ENCODE data around the gene BTBD7. TPM values are rescaled to one million over a fixed set of nuclear protein-coding genes. Genes with fewer than 3 reads are reported as not detected.

Gene BTBD7
- total and polyA plus RNA-seq, 2 experiments from 2014 or later = 24.4 to 32.8 TPM

- peaks cover 7% of the 10 kb centered on the region; the same call in 2 of the 3 replicates for H3K36me3 Mint-ChIP-seq (ENCODE audit: low read depth)
- no peak overlapping the region for H3K27ac Mint-ChIP-seq
- ATAC-seq = no peak
- no peaks in the 10 kb centered on the region for H3K9me3 Mint-ChIP-seq
- 0 out of 2 replicates have a peak, but pooled peaks cover 12% of the 10 kb centered on the region for H3K79me2 ChIP-seq (replicated peaks; ENCODE audit: insufficient read depth)
- no peak overlapping the region for H3K4me2 ChIP-seq
- no peak overlapping the region for H2AFZ ChIP-seq
- H3K27me3 ChIP-seq (ENCODE audit: insufficient read depth) = no peaks in the 10 kb centered on the region
- no peaks in the 10 kb centered on the region for H3F3A ChIP-seq (replicated peaks; ENCODE audit: low read depth)
- no peak for DNase-seq (ENCODE audit: low spot score)
- H3K27me3 Mint-ChIP-seq (ENCODE audit: insufficient read depth, low read depth, poor library complexity) = no peaks in the 10 kb centered on the region
- H3K4me1 ChIP-seq (ENCODE audit: insufficient read depth) = no peaks in the 10 kb centered on the region
- no peak overlapping the region for H3K27ac ChIP-seq (ENCODE audit: low read depth)
- no peaks in the 10 kb centered on the region for H3K9me2 ChIP-seq (ENCODE audit: insufficient read depth)
- TF ChIP-seq EZH2phosphoT487 (IDR thresholded peaks at IDR 0.05; ENCODE audit: unreplicated experiment) (no peak), POLR2AphosphoS5 (IDR thresholded peaks at IDR 0.05; ENCODE audit: low read depth) (no peak), ZNF114 (CRISPR knock-in tag; IDR thresholded peaks at IDR 0.05) (no peak), EZH2 (IDR thresholded peaks at IDR 0.05; ENCODE audit: low read depth, unreplicated experiment) (no peak)
- peaks cover 7% of the 10 kb centered on the region; the same call in 1 of the 2 replicates for H3K36me3 ChIP-seq (ENCODE audit: insufficient read depth)
- peaks cover 5% of the 10 kb centered on the region for H4K20me1 ChIP-seq (replicated peaks; ENCODE audit: insufficient read depth)
- no peak overlapping the region for H3K4me3 ChIP-seq
- no peak overlapping the region for H3K4me3 Mint-ChIP-seq
- H3K4me1 Mint-ChIP-seq = peaks cover 5% of the 10 kb centered on the region
Measured at GRCh38 chr14:93262446-93262845, 70.4 kb downstream of the BTBD7 start.

GRCh38 chr14:93249128-93249831, 83.6 kb downstream of the BTBD7 start:
- Histone ChIP-seq H3K27me3 (ENCODE audit: insufficient read depth) (no peaks in the 10 kb centered on the region), H3K4me3 (no peak overlapping the region), H3K4me2 (no peak overlapping the region), H3K79me2 (replicated peaks; ENCODE audit: insufficient read depth) (no peaks in the 10 kb centered on the region), H3K9me2 (ENCODE audit: insufficient read depth) (no peaks in the 10 kb centered on the region), H3K27ac (ENCODE audit: low read depth) (no peak overlapping the region), H2AFZ (no peak overlapping the region), H3F3A (replicated peaks; ENCODE audit: low read depth) (no peaks in the 10 kb centered on the region), H4K20me1 (replicated peaks; ENCODE audit: insufficient read depth) (no peaks in the 10 kb centered on the region), H3K4me1 (ENCODE audit: insufficient read depth) (no peaks in the 10 kb centered on the region), H3K36me3 (ENCODE audit: insufficient read depth) (peaks cover 20% of the 10 kb centered on the region)
- no peak for TF ChIP-seq ZNF331 (CRISPR knock-in tag; IDR thresholded peaks at IDR 0.05; ENCODE audit: low read depth)
- no peak for TF ChIP-seq ZNF114 (CRISPR knock-in tag; IDR thresholded peaks at IDR 0.05)
- TF ChIP-seq CTCF (conservative IDR thresholded peaks at IDR 0.05; ENCODE audit: low read depth in 2 of 2) = no peak
- TF ChIP-seq NANOG (IDR thresholded peaks at IDR 0.05; ENCODE audit: borderline replicate concordance) = no peak
- no peak for TF ChIP-seq ZNF462 (CRISPR knock-in tag; IDR thresholded peaks at IDR 0.05)
- TF ChIP-seq JUNB (IDR thresholded peaks at IDR 0.05; ENCODE audit: unreplicated experiment) = no peak
- TF ChIP-seq CREB1 (CRISPR knock-in tag; IDR thresholded peaks at IDR 0.05; ENCODE audit: low read depth) = no peak
- DNase-seq (ENCODE audit: low spot score) (no peak), ATAC-seq (no peak)
- Mint-ChIP-seq H3K36me3 (ENCODE audit: low read depth) (peaks cover 15% of the 10 kb centered on the region), H3K27ac (no peak overlapping the region), H3K4me3 (no peak overlapping the region), H3K9me3 (no peaks in the 10 kb centered on the region), H3K27me3 (ENCODE audit: insufficient read depth, low read depth, poor library complexity) (peaks cover 2% of the 10 kb centered on the region), H3K4me1 (peaks cover 9% of the 10 kb centered on the region; the same call in 2 of the 3 replicates)

All from GM23338 (cell line).